ENCODE results near the gene FGF5.

DNA sequence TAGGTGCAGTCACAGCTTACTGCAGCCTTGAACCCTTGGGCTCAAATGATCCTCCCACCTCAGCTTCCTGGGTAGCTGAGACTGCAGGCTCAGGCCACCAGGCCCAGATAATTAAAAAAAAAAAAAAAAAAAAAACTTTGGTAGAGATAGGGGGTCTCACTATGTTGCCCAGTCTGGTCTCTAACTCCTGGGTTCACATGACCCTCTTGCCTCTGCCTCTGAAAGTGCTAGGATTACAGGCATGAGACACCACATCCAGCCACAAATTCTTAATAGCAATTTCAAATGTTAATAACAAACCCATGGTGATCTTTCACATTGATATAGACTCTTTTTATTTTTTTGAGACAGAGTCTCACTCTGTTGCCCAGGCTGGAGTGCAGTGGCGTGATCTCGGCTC lies 12.3 kb upstream of the FGF5 start:
- no peak for TF ChIP-seq YY1 (IDR thresholded peaks at IDR 0.05; ENCODE audit: insufficient read depth, insufficient read length)
- no peak for TF ChIP-seq ZNF274 (IDR thresholded peaks at IDR 0.05; ENCODE audit: low read depth, low read length)
- TF ChIP-seq SUZ12 (IDR thresholded peaks at IDR 0.05; ENCODE audit: extremely low read depth, insufficient read depth, insufficient read length): no peak

All from NT2/D1 (cell line).